Type B pancreatic cell (in vitro differentiated cells): ENCODE measurements around the gene ADGRE1. TPM values are rescaled to one million over a fixed set of nuclear protein-coding genes. Genes with fewer than 3 reads are reported as not detected.

ENCODE experiments used
- DNase-seq: peaks from one replicate; pipeline ENCODE4 v3.0.0; 2021; ENCODE audit warnings: mixed read lengths; ENCODE audit not compliant: unreplicated experiment; ENCODE audit errors: extremely low spot score
- H3K27ac Mint-ChIP-seq: 2 replicates; pipeline ENCODE4 v1.8.0; 2021; ENCODE audit warnings: mild to moderate bottlenecking, mixed read lengths
- H3K27me3 Mint-ChIP-seq: 2 replicates; pipeline ENCODE4 v1.8.0; 2021; ENCODE audit warnings: mixed read lengths
- H3K36me3 Mint-ChIP-seq: 2 replicates; pipeline ENCODE4 v1.8.0; 2021; ENCODE audit warnings: mixed read lengths
- H3K4me1 Mint-ChIP-seq: one replicate; pipeline ENCODE4 v1.8.0; 2021; ENCODE audit warnings: mixed read lengths; ENCODE audit not compliant: unreplicated experiment
- H3K4me3 Mint-ChIP-seq: 2 replicates; pipeline ENCODE4 v1.8.0; 2021; ENCODE audit warnings: mild to moderate bottlenecking, mixed read lengths
- H3K9me3 Mint-ChIP-seq: 2 replicates; pipeline ENCODE4 v1.8.0; 2021; ENCODE audit warnings: mixed read lengths
- total RNA-seq: library from RNA; stranded (reverse); gene quantifications from 2 replicates; pipeline ENCODE4 v1.2.1, GENCODE V29; 2021; ENCODE audit warnings: low replicate concordance
- TF ChIP-seq, protein P1 (sequence below): fragments of 200-600 bp; sonication (generic); conservative IDR thresholded peaks from 2 replicates; pipeline ENCODE4 v1.5.0; 2021; ENCODE audit warnings: antibody characterized with exemption, mild to moderate bottlenecking

The ADGRE1 gene
- total RNA-seq, 1 donor from 2014 or later: not detected

DNA sequence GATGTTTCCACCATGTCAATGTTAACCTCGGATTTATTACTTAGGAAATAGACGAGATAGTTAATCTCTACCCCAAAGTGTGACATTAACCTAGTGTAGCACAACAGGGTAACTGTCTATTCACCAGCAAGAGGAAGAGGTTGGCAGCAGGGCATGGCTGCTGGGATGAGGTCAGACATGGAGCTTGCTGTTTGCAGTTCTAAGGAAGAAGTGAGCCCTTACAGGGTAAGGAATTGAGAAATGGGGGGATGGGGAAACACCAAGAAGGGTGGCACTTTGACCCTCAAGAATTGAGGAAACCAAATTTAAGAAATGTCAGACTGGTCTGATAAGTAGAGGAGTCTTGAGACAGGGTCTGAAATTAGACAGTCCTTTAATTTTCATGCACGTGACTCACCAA lies 71.4 kb downstream of the ADGRE1 start:
- DNase-seq: no peak
- Mint-ChIP-seq H3K27ac (no peak overlapping the region), H3K9me3 (no peaks in the 10 kb centered on the region), H3K4me3 (no peak overlapping the region), H3K27me3 (no peaks in the 10 kb centered on the region), H3K36me3 (no peaks in the 10 kb centered on the region), H3K4me1 (no peaks in the 10 kb centered on the region)
- TF ChIP-seq, protein P1, sequence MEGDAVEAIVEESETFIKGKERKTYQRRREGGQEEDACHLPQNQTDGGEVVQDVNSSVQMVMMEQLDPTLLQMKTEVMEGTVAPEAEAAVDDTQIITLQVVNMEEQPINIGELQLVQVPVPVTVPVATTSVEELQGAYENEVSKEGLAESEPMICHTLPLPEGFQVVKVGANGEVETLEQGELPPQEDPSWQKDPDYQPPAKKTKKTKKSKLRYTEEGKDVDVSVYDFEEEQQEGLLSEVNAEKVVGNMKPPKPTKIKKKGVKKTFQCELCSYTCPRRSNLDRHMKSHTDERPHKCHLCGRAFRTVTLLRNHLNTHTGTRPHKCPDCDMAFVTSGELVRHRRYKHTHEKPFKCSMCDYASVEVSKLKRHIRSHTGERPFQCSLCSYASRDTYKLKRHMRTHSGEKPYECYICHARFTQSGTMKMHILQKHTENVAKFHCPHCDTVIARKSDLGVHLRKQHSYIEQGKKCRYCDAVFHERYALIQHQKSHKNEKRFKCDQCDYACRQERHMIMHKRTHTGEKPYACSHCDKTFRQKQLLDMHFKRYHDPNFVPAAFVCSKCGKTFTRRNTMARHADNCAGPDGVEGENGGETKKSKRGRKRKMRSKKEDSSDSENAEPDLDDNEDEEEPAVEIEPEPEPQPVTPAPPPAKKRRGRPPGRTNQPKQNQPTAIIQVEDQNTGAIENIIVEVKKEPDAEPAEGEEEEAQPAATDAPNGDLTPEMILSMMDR: no peak

DNA sequence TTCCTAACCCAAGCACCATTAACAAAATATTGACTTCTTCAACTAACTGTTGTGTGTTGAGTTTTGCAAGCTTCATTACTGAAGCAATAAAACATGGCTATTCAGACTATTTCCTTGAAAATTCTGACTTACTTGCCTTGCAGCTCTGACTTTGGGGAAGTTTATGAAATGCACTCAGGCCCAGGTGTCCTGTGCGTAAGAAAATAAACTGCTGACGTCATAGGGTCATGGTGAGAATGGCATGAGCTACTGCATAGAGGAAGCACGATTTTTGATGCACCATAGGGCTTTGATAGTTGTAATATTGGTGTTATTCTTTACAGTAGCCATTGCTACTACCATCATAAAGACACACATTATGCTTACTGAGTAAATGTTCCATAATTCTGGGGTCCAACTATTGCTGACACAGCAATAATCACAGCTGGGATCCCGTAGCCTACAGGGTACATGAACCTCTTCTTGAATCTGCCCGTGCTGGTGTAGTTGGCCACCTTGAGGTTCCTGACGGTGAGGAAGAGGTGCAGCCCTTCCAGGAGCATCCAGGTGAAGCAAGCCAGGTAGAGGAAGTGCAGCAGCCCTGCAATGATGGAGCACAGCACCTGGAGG lies 76.0 kb downstream of the ADGRE1 start:
- Mint-ChIP-seq H3K27ac (no peak overlapping the region), H3K9me3 (no peaks in the 10 kb centered on the region), H3K4me1 (no peaks in the 10 kb centered on the region), H3K4me3 (no peak overlapping the region), H3K27me3 (no peaks in the 10 kb centered on the region), H3K36me3 (no peaks in the 10 kb centered on the region)
- DNase-seq: no peak
- TF ChIP-seq, protein P1: no peak

DNA sequence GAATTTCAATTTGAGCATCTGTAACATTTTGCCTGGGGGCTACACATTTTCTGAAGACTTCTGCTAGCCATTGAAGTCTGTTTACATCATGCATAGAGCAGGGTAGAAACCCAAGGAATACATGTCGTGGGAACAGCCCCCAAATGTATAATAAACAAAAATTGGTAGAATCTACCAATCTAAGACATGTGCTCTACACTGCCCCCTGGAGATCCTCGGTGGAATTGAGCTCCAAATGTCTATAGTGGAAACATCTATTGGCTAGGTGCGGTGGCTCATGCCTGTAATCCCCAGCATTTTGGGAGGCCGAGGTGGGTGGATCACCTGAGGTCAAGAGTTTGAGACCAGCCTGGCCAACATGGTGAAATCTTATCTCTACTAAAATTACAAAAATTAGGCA lies 76.6 kb downstream of the ADGRE1 start:
- DNase-seq: no peak
- no peak overlapping the region for H3K4me3 Mint-ChIP-seq
- no peaks in the 10 kb centered on the region for H3K9me3 Mint-ChIP-seq
- H3K36me3 Mint-ChIP-seq: no peaks in the 10 kb centered on the region
- H3K27ac Mint-ChIP-seq: no peak overlapping the region
- H3K4me1 Mint-ChIP-seq: no peaks in the 10 kb centered on the region
- TF ChIP-seq, protein P1: peak; percentile 64
- H3K27me3 Mint-ChIP-seq: no peaks in the 10 kb centered on the region

DNA sequence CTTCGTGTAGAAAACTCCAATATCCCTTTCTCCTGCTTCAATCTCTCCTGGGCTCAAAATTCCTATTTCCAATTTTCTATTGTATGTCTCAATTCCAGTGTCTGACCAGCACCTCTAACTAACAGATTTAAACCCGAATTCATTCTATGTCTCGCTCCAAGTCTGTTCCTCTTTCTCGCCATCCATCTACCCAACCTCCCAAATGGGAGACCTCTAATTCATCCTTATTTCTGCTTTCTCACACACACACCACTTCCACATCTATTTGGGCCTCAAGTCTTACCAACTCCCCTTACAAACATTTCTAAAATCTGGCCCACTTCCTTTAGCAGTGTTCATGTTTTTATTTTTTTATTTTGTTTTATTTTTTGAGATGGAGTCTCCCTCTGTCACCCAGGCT lies 80.6 kb downstream of the ADGRE1 start:
- Mint-ChIP-seq H3K4me3 (no peak overlapping the region), H3K9me3 (no peaks in the 10 kb centered on the region)
- DNase-seq: no peak

DNA sequence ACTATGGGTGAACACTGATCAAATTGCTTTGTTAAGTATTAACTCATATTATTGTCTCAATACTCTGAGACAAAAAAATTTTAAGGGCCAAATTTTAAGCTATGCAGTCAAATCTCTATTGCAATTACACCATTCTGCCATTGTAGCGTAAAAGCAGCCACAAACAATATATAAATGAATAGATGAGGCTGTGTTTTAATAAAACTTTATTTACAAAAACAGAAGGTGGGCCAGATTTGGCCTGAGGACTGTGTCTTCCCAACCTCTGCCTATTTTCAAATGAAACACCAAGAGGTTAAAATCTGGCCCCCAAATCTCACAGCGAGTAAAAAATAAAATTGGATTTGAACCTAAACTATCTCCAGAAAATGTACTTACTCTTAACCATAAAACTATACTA lies 82.1 kb downstream of the ADGRE1 start:
- Mint-ChIP-seq H3K27me3 (no peaks in the 10 kb centered on the region), H3K4me1 (no peaks in the 10 kb centered on the region), H3K27ac (no peak overlapping the region), H3K4me3 (no peak overlapping the region), H3K9me3 (peaks cover 3% of the 10 kb centered on the region), H3K36me3 (no peaks in the 10 kb centered on the region)
- DNase-seq: no peak
- TF ChIP-seq, protein P1: no peak

More for the DNA sequence above, 80.6 kb downstream of the ADGRE1 start:
- no peaks in the 10 kb centered on the region for H3K36me3 Mint-ChIP-seq
- no peaks in the 10 kb centered on the region for H3K4me1 Mint-ChIP-seq
- TF ChIP-seq, protein P1: no peak
- no peak overlapping the region for H3K27ac Mint-ChIP-seq
- no peaks in the 10 kb centered on the region for H3K27me3 Mint-ChIP-seq

DNA sequence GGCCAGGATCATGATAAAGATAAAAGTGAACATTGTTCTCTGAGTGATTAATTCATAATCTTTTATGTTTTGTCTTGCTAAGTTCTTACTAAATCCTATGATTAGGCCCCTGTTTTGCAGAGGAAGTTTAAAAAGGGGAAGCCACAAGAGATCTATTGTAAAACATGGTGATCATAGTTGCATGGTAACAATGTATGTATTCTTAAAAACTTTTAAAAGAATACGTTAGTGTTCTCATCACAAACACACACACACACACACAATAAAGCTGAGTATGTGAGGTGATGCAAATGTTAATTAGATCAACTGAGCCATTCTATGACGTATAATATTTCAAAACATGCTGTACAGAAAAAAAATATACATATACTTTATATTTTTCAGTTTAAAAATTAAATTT lies 82.6 kb downstream of the ADGRE1 start:
- Mint-ChIP-seq H3K27ac (no peak overlapping the region), H3K4me3 (no peak overlapping the region), H3K9me3 (peaks cover 3% of the 10 kb centered on the region), H3K4me1 (no peaks in the 10 kb centered on the region), H3K36me3 (no peaks in the 10 kb centered on the region), H3K27me3 (no peaks in the 10 kb centered on the region)
- TF ChIP-seq, protein P1: no peak
- no peak for DNase-seq
